Kidney (tissue), 14 donors: Measurements from ENCODE around the gene CGNL1. TPM values are rescaled to one million over a fixed set of nuclear protein-coding genes. Genes with fewer than 3 reads are reported as not detected.

ENCODE experiments used
- DNase-seq, 5 donors: peaks; one replicate each; pipeline ENCODE4 v3.0.0-alpha.2; 2013 to 2020
- FAIRE-seq: peaks from 2 replicates; lab custom pipeline; 2012; peaks lifted over from hg19 to GRCh38; lab: Jason Lieb, UNC
- H3K27ac ChIP-seq, 2 donors: one replicate each; pipeline ENCODE4 v1.7.0; 2013; ENCODE audit warnings: low read depth in 2 of 2, low read length in 2 of 2, inconsistent platforms in 1 of 2
- H3K27me3 ChIP-seq: one replicate; pipeline ENCODE4 v1.7.1; 2013; ENCODE audit warnings: low read length, inconsistent platforms; ENCODE audit not compliant: control insufficient read depth, insufficient read depth
- H3K36me3 ChIP-seq, 3 donors: one replicate each; pipeline versions ENCODE4 v1.7.0 to v1.7.1; 2013; ENCODE audit warnings: low read length in 3 of 3, control low read depth in 1 of 3, inconsistent platforms in 1 of 3; ENCODE audit not compliant: insufficient read depth in 3 of 3, control insufficient read depth in 2 of 3
- H3K4me1 ChIP-seq, 3 donors: one replicate each; pipeline versions ENCODE4 v1.7.0 to v1.7.1; 2013; ENCODE audit warnings: low read length in 3 of 3, inconsistent platforms in 1 of 3, low read depth in 1 of 3; ENCODE audit not compliant: control insufficient read depth in 2 of 3, insufficient read depth in 2 of 3
- H3K4me3 ChIP-seq, 3 donors: one replicate each; pipeline versions ENCODE4 v1.7.0 to v1.8.1; 2013; ENCODE audit warnings: low read length in 3 of 3, control low read depth in 1 of 3, inconsistent platforms in 1 of 3
- H3K9ac ChIP-seq, 3 donors: one replicate each; pipeline versions ENCODE4 v1.7.0 to v1.7.1; 2013; ENCODE audit warnings: low read length in 3 of 3, control low read depth in 1 of 3, inconsistent platforms in 1 of 3
- H3K9me3 ChIP-seq, 3 donors: one replicate each; pipeline versions ENCODE4 v1.7.0 to v1.7.1; 2013; ENCODE audit warnings: low read length in 3 of 3, control low read depth in 1 of 3, inconsistent platforms in 1 of 3; ENCODE audit not compliant: control insufficient read depth in 2 of 3, insufficient read depth in 1 of 3
- intact Hi-C: fragments of 100-400 bp; cut with DNase I; formaldehyde crosslinking; loops from one replicate; pipeline ENCODE4 v1.11.1; 2022
- polyA plus RNA-seq: library from polyadenylated mRNA; stranded (reverse); fragments of 350-450 nt; fragmentation: Illumina TruSeq; extraction: RNeasy Lipid Tissue Mini Kit (QIAGEN cat#74804); gene quantifications from one replicate; pipeline ENCODE4 v1.2.3, GENCODE V29; 2014; ENCODE audit warnings: low read depth, low replicate concordance; ENCODE audit not compliant: insufficient read depth
- total RNA-seq: library from RNA; stranded (reverse); fragmentation: NEBNext Ultra II Directional; extraction: Animal tissue kit (Norgen Biotek cat#: 25700); gene quantifications from one replicate; pipeline ENCODE4 v1.2.1, GENCODE V29; 2021
- TF ChIP-seq, protein P1 (sequence below): IDR thresholded peaks from 3 replicates; pipeline ENCODE4 v1.5.1; 2012; ENCODE audit warnings: mild to moderate bottlenecking, moderate library complexity, borderline replicate concordance; ENCODE audit not compliant: insufficient read depth; ENCODE audit errors: extremely low read depth
- donor health status: control.
- donor health status: control.
- donor health status: control.
- donor health status: control.
- donor health status: control.
- donor health status: DM: yes; HTN: yes; CAD: no.
- donor health status: Normal renal cell carcinoma (clear cell type).

Gene CGNL1
- total and polyA plus RNA-seq, 2 donors from 2014 or later = 62.0 to 81.5 TPM

DNA sequence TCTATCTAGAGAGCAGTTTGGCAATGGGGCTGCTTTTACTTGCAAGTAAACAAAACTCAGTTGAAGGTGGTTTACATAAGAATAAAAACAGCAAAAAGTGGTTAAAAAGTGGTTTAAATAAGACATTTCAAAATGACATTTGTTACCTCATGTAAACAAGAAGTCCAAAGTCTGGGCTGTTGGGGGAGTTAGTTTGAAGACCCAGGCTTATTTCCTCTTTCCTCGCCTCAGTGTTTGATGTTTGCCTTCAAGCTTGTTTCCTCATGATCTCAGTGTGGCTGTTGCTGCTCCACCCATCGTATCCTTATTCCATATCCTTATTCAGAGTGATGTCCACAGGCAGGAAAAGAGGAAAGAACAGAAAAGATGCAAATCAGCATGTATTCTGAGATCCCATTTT is 15.2 kb downstream of the CGNL1 start:
- no peak overlapping the region for H3K4me3 ChIP-seq
- DNase-seq (no peak), FAIRE-seq (no peak)
- peaks cover 14 to 43% (median 26%) of the 10 kb centered on the region in 3 donors for H3K4me1 ChIP-seq
- TF ChIP-seq, protein P1, sequence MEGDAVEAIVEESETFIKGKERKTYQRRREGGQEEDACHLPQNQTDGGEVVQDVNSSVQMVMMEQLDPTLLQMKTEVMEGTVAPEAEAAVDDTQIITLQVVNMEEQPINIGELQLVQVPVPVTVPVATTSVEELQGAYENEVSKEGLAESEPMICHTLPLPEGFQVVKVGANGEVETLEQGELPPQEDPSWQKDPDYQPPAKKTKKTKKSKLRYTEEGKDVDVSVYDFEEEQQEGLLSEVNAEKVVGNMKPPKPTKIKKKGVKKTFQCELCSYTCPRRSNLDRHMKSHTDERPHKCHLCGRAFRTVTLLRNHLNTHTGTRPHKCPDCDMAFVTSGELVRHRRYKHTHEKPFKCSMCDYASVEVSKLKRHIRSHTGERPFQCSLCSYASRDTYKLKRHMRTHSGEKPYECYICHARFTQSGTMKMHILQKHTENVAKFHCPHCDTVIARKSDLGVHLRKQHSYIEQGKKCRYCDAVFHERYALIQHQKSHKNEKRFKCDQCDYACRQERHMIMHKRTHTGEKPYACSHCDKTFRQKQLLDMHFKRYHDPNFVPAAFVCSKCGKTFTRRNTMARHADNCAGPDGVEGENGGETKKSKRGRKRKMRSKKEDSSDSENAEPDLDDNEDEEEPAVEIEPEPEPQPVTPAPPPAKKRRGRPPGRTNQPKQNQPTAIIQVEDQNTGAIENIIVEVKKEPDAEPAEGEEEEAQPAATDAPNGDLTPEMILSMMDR = no peak
- no peak overlapping the region for H3K27ac ChIP-seq
- no peak overlapping the region for H3K9ac ChIP-seq
- no peaks in the 10 kb centered on the region for H3K27me3 ChIP-seq
- intact Hi-C loops = no loop called here
- no peaks in the 10 kb centered on the region for H3K36me3 ChIP-seq
- H3K9me3 ChIP-seq = no peaks in the 10 kb centered on the region

DNA sequence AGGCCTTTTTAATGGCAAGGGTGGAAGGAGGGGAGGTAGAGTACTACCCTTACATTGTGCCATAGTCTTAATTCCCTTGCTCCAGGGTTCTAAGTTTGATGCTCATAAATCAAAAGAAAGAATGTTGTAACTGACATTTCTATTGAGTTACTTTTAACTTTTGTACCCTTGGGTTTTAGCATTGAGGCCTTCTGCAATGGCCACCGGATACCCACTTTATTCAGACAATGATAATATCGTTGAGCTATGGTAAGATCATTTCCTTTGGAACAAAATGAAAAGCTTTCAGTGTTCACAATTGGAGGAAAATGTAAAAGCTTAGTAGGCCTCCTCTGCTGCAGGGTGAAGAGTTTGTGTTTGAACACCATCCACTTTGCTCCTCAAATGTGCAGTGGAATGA is 16.8 kb downstream of the CGNL1 start:
- Histone ChIP-seq H3K9ac (no peak overlapping the region), H3K27ac (no peak overlapping the region), H3K27me3 (no peaks in the 10 kb centered on the region), H3K4me3 (no peak overlapping the region), H3K9me3 (no peaks in the 10 kb centered on the region), H3K4me1 (peaks cover 5 to 29% (median 23%) of the 10 kb centered on the region in 3 donors), H3K36me3 (no peaks in the 10 kb centered on the region)
- DNase-seq (no peak), FAIRE-seq (no peak)
- intact Hi-C loops = no loop called here
- TF ChIP-seq, protein P1 = no peak

DNA sequence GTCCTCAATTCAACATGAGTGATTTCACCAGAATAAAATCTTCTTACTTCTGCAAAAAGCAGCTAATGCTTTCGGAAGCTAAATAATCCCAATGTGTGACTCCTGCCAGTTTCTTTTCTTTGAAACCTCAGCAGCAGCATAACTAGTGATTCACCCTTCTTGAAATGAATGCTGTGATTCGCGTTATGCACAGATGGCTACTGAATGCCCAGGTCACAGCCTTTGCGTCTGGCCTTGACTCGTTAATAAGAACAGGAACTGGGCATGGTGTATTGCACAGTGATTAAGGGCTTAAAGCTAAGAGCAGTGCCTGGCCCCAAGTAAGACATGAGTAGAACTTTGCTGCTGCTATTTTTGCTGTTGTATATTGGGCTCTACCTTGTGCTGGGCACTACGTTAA is 19.0 kb downstream of the CGNL1 start:
- Histone ChIP-seq H3K27ac (peak overlapping the region in 1 of 2 donors; percentile 23), H3K36me3 (no peaks in the 10 kb centered on the region), H3K9me3 (no peaks in the 10 kb centered on the region), H3K4me1 (peaks cover 0 to 23% (median 21%) of the 10 kb centered on the region in 3 donors), H3K27me3 (no peaks in the 10 kb centered on the region), H3K9ac (no peak overlapping the region), H3K4me3 (no peak overlapping the region)
- peak in 4 of 5 donors; percentile 35 to 69 (median 54) for DNase-seq
- intact Hi-C loops = no loop called here
- FAIRE-seq = no peak
- TF ChIP-seq, protein P1 = no peak

- H3K27me3 ChIP-seq = no peaks in the 10 kb centered on the region
- DNase-seq = no peak
- no peaks in the 10 kb centered on the region for H3K36me3 ChIP-seq
- no peak for FAIRE-seq
- no peak overlapping the region for H3K27ac ChIP-seq
- TF ChIP-seq, protein P1 = no peak
- no peak overlapping the region for H3K9ac ChIP-seq
- no peak overlapping the region for H3K4me3 ChIP-seq
- no peaks in the 10 kb centered on the region for H3K9me3 ChIP-seq
- intact Hi-C loops = no loop called here
- peaks cover 0 to 13% (median 2%) of the 10 kb centered on the region in 3 donors for H3K4me1 ChIP-seq
These were observed 22.0 kb downstream of the CGNL1 start for GRCh38 chr15:57398336-57398735.
